Astrocyte of the cerebellum (primary cell): ENCODE data around the gene ADAMTS2.

Source experiments
- DNase-seq: peaks from one replicate; pipeline ENCODE4 v3.0.0-alpha.2; 2011; ENCODE audit warnings: low read depth
- H3K4me3 ChIP-seq: 2 replicates; pipeline ENCODE4 v1.5.1; 2011; ENCODE audit warnings: mild to moderate bottlenecking, low read depth, low read length, moderate library complexity
- CTCF ChIP-seq: IDR thresholded peaks from 2 replicates; pipeline ENCODE4 v1.5.1; 2012; ENCODE audit warnings: low read length, low read depth, moderate library complexity, mild to moderate bottlenecking; ENCODE audit errors: missing control alignments
- in situ Hi-C: cut with HindIII; loops from 2 replicates; pipeline ENCODE4 v1.10.0; 2017; ENCODE audit warnings: low sequenced_read_pairs

ADAMTS2 gene

GRCh38 chr5:179296150-179296821 is 49.0 kb downstream of the ADAMTS2 start:
- TF ChIP-seq CTCF = no peak
- H3K4me3 ChIP-seq = no peak overlapping the region
- DNase-seq = no peak
- in situ Hi-C loops = no loop called here

GRCh38 chr5:179295778-179296149 is 49.5 kb downstream of the ADAMTS2 start:
- in situ Hi-C loops = no loop called here
- DNase-seq = no peak
- no peak for TF ChIP-seq CTCF

GRCh38 chr5:179294891-179295777 is 50.1 kb downstream of the ADAMTS2 start:
- no peak for DNase-seq
- in situ Hi-C loops = no loop called here
- H3K4me3 ChIP-seq = no peak overlapping the region
- TF ChIP-seq CTCF = no peak

More at GRCh38 chr5:179295778-179296149, 49.5 kb downstream of the ADAMTS2 start:
- H3K4me3 ChIP-seq = no peak overlapping the region

- H3K4me3 ChIP-seq = no peak overlapping the region
- in situ Hi-C loops = no loop called here
- TF ChIP-seq CTCF = no peak
- no peak for DNase-seq
Measured at GRCh38 chr5:179294131-179294780, 51.0 kb downstream of the ADAMTS2 start.

- no peak for DNase-seq
- in situ Hi-C loops = no loop called here
- TF ChIP-seq CTCF = no peak
- H3K4me3 ChIP-seq = no peak overlapping the region
Measured at GRCh38 chr5:179292681-179293635, 52.3 kb downstream of the ADAMTS2 start.
